Glutamatergic neuron (in vitro differentiated cells): ENCODE data around the gene MAT2A. TPM values are rescaled to one million over a fixed set of nuclear protein-coding genes. Genes with fewer than 3 reads are reported as not detected.

ENCODE experiments used
- DNase-seq: peaks from one replicate; pipeline ENCODE4 v3.0.0; 2022
- H3K27ac Mint-ChIP-seq: one replicate; pipeline ENCODE4 v1.8.0; 2020; ENCODE audit warnings: mild to moderate bottlenecking, mixed read lengths, inconsistent platforms; ENCODE audit not compliant: unreplicated experiment
- H3K27me3 Mint-ChIP-seq: one replicate; pipeline ENCODE4 v1.8.0; 2020; ENCODE audit warnings: mild to moderate bottlenecking, moderate library complexity, mixed read lengths, inconsistent platforms; ENCODE audit not compliant: unreplicated experiment
- H3K36me3 Mint-ChIP-seq: one replicate; pipeline ENCODE4 v1.8.0; 2020; ENCODE audit warnings: mild to moderate bottlenecking, mixed read lengths, inconsistent platforms; ENCODE audit not compliant: unreplicated experiment
- H3K4me1 Mint-ChIP-seq: one replicate; pipeline ENCODE4 v1.8.0; 2020; ENCODE audit warnings: mild to moderate bottlenecking, low read depth, mixed read lengths, inconsistent platforms; ENCODE audit not compliant: unreplicated experiment
- H3K4me3 Mint-ChIP-seq: one replicate; pipeline ENCODE4 v1.8.0; 2020; ENCODE audit warnings: mild to moderate bottlenecking, mixed read lengths, inconsistent platforms; ENCODE audit not compliant: unreplicated experiment
- H3K9me3 Mint-ChIP-seq: one replicate; pipeline ENCODE4 v1.8.0; 2020; ENCODE audit warnings: mild to moderate bottlenecking, moderate library complexity, mixed read lengths, inconsistent platforms; ENCODE audit not compliant: unreplicated experiment
- CTCF ChIP-seq: fragments of 200-600 bp; sonication (generic); IDR thresholded peaks from one replicate; pipeline ENCODE4 v1.5.0; 2021; ENCODE audit not compliant: partially characterized antibody, unreplicated experiment
- total RNA-seq: library from RNA; stranded (reverse); fragmentation: NEBNext Ultra II Directional; extraction: Animal tissue kit (Norgen Biotek cat#: 25700); gene quantifications from one replicate; pipeline ENCODE4 v1.2.1, GENCODE V29; 2021; ENCODE audit not compliant: unreplicated experiment

Gene MAT2A
- total RNA-seq, 1 donor from 2014 or later, result 302 TPM

- peaks cover 5% of the 10 kb centered on the region for H3K27me3 Mint-ChIP-seq
- peak; percentile 52 for DNase-seq
- peaks cover 10% of the 10 kb centered on the region for H3K4me1 Mint-ChIP-seq
- H3K4me3 Mint-ChIP-seq, result no peak overlapping the region
- TF ChIP-seq CTCF, result no peak
- peaks cover 2% of the 10 kb centered on the region for H3K9me3 Mint-ChIP-seq
- no peaks in the 10 kb centered on the region for H3K36me3 Mint-ChIP-seq
- H3K27ac Mint-ChIP-seq, result peak overlapping the region; percentile 64
Observed at GRCh38 chr2:85578243-85579180, 39.5 kb downstream of the MAT2A start.

DNA sequence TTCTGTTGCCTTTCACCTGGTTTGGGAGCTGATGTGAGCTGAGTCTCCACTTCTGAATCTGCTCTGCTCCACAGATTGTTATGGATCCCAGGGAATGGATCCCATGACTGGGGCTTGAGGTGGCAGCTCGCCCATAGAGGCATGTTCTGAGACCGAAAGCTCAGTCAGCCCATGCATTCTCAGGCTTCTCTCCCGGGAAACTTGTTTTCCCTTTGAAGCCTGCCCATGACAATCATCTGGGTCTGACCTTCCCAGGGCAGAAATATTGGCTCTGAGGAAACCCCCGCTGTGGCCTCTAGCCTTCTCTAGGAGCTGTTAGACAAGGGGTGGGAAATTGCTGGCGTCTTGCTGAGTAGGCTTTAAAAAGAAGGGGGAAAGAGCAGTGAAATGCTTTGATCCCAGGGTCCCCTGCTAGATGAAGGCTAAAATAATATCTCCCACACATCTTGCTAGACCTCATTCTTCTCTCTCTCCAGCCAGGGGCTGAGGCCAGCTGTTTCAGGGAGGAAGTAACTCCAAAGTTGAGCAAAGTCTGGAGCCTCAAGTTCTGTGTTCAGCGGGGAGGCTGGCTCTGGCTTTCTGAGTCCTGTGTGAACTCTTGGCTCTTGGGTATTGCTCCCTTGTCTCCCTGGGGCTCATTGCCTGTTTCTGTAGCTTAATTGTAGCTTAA lies 40.4 kb downstream of the MAT2A start:
- Mint-ChIP-seq H3K4me1 (peaks cover 10% of the 10 kb centered on the region), H3K9me3 (peaks cover 2% of the 10 kb centered on the region), H3K4me3 (no peak overlapping the region), H3K36me3 (no peaks in the 10 kb centered on the region), H3K27ac (peak overlapping the region; percentile 59), H3K27me3 (peaks cover 6% of the 10 kb centered on the region)
- no peak for TF ChIP-seq CTCF
- no peak for DNase-seq

DNA sequence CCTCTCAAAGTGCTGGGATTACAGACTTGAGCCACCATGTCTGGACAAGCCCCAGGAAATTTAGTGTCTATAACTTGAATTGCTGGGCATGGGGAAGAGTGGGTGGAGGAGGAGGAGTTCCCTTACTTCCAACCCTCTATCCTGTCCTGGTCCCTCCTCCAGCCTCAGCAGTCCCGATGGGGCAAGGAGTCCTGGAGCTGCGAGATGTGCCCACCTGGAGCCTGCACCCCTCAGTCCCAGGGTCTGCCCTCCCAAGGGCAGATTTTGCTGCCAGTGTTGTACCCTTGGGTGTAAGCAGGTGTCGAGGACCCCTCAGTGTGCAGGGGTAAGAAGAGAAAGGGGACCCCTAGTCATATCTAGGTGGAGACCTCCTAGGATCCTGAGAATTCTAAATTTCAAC lies 41.2 kb downstream of the MAT2A start:
- H3K27ac Mint-ChIP-seq, result no peak overlapping the region
- H3K4me1 Mint-ChIP-seq, result peaks cover 10% of the 10 kb centered on the region

GRCh38 chr2:85582492-85582891 lies 43.5 kb downstream of the MAT2A start:
- DNase-seq, result no peak
- no peak for TF ChIP-seq CTCF
- peaks cover 10% of the 10 kb centered on the region for H3K4me1 Mint-ChIP-seq
- H3K4me3 Mint-ChIP-seq, result no peak overlapping the region
- H3K9me3 Mint-ChIP-seq, result peaks cover 2% of the 10 kb centered on the region
- no peak overlapping the region for H3K27ac Mint-ChIP-seq
- H3K27me3 Mint-ChIP-seq, result peaks cover 8% of the 10 kb centered on the region
- H3K36me3 Mint-ChIP-seq, result no peaks in the 10 kb centered on the region

More for the DNA sequence above, 41.2 kb downstream of the MAT2A start:
- H3K27me3 Mint-ChIP-seq, result peaks cover 8% of the 10 kb centered on the region
- no peak for TF ChIP-seq CTCF
- no peak overlapping the region for H3K4me3 Mint-ChIP-seq
- DNase-seq, result no peak
- H3K9me3 Mint-ChIP-seq, result peaks cover 2% of the 10 kb centered on the region
- no peaks in the 10 kb centered on the region for H3K36me3 Mint-ChIP-seq
